Fibroblast of mammary gland (primary cell): ENCODE results near the gene UGT2B7.

ENCODE experiments used
- DNase-seq: peaks from one replicate; pipeline ENCODE4 v3.0.0-alpha.2; 2010; ENCODE audit warnings: low read depth
- H3K4me3 ChIP-seq: 2 replicates; pipeline ENCODE4 v1.5.1; 2011; ENCODE audit warnings: low read depth, mild to moderate bottlenecking, low read length, moderate library complexity; ENCODE audit not compliant: control insufficient read depth
- TF ChIP-seq, protein P1 (sequence below): conservative IDR thresholded peaks from 2 replicates; pipeline ENCODE4 v1.5.1; 2011; ENCODE audit warnings: low read depth, low read length, inconsistent platforms; ENCODE audit not compliant: control insufficient read depth, insufficient read depth

The UGT2B7 gene

DNA sequence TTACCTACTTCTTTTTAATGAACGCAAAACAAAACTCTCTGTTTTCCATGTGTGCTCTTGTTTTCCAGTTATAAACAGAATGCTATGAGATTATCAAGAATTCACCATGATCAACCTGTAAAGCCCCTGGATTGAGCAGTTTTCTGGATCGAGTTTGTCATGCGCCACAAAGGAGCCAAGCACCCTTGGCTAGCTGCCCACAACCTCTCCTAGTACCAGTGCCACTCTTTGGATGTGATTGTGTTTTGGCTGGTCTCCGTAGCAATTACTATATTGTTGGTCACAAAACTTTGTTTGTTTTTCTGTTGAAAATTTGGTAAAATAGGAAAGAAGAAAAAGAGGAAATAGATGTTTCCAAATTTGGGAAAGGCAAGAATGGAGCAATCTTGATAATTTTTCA is 51.1 kb downstream of the UGT2B7 start:
- TF ChIP-seq, protein P1, sequence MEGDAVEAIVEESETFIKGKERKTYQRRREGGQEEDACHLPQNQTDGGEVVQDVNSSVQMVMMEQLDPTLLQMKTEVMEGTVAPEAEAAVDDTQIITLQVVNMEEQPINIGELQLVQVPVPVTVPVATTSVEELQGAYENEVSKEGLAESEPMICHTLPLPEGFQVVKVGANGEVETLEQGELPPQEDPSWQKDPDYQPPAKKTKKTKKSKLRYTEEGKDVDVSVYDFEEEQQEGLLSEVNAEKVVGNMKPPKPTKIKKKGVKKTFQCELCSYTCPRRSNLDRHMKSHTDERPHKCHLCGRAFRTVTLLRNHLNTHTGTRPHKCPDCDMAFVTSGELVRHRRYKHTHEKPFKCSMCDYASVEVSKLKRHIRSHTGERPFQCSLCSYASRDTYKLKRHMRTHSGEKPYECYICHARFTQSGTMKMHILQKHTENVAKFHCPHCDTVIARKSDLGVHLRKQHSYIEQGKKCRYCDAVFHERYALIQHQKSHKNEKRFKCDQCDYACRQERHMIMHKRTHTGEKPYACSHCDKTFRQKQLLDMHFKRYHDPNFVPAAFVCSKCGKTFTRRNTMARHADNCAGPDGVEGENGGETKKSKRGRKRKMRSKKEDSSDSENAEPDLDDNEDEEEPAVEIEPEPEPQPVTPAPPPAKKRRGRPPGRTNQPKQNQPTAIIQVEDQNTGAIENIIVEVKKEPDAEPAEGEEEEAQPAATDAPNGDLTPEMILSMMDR: no peak
- H3K4me3 ChIP-seq: no peak overlapping the region
- no peak for DNase-seq

DNA sequence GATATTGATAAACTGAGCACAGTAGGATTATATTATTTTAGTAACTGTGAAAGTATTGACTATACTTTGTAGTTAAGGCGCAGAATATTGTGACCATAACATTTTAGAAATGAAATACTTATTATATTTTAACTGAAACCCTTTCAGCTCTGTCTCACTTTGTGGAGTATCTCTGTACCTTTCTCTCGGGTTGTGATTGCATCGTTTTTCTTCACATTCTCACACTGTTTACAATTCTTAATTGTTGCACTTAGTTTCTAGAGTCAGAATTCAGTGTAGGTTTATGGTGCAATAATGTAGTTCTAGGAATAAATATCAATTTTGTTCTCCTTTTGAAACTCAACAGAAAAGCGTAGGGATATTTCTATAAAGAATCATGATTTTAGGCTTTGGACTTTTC is 57.7 kb downstream of the UGT2B7 start:
- DNase-seq: no peak
- TF ChIP-seq, protein P1: no peak
- no peak overlapping the region for H3K4me3 ChIP-seq

DNA sequence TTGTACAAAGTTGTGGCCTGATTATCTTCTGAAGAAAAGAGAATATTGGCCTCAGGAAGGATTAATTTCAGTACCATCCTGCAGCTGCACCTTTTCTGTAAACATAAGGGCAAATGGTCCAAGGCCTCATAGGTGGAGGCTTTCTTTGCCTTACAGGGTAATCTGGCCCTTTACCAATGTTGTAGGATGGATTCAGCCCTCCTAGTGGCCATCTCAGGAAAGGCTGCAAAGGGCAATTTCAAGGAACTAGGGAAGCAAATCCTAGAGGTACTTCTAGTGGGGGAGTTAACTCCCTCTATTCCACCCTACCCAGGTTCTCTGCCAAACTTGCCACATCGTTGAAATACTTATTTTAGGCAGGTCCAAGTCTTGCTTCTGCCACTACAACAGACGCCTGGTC is 60.6 kb downstream of the UGT2B7 start:
- peak; percentile 1 for DNase-seq
- H3K4me3 ChIP-seq: no peak overlapping the region
- TF ChIP-seq, protein P1: peak; percentile 33
